Retinal pigment epithelial cell (primary cell): ENCODE results near the gene CTNNA2.

Experiments used
- DNase-seq: peaks from one replicate; pipeline ENCODE4 v3.0.0-alpha.2; 2010; ENCODE audit warnings: low read depth
- H3K4me3 ChIP-seq: 2 replicates; pipeline ENCODE4 v1.5.1; 2011; ENCODE audit warnings: mild to moderate bottlenecking, low read length, control low read depth, moderate library complexity
- CTCF ChIP-seq: conservative IDR thresholded peaks from 2 replicates; pipeline ENCODE4 v1.5.1; 2011; ENCODE audit warnings: low read depth, low read length, control low read depth, inconsistent platforms

The CTNNA2 gene

GRCh38 chr2:80113399-80113798 is 600.5 kb downstream of the CTNNA2 start:
- TF ChIP-seq CTCF, result no peak
- no peak overlapping the region for H3K4me3 ChIP-seq
- no peak for DNase-seq

GRCh38 chr2:80114812-80115211 is 602.0 kb downstream of the CTNNA2 start:
- TF ChIP-seq CTCF, result no peak
- no peak for DNase-seq
- no peak overlapping the region for H3K4me3 ChIP-seq

- DNase-seq, result no peak
- no peak overlapping the region for H3K4me3 ChIP-seq
- no peak for TF ChIP-seq CTCF
Observed at GRCh38 chr2:80117401-80117800, 604.5 kb downstream of the CTNNA2 start.

- H3K4me3 ChIP-seq, result no peak overlapping the region
- TF ChIP-seq CTCF, result no peak
- DNase-seq, result no peak
Observed at GRCh38 chr2:80120866-80121265, 608.0 kb downstream of the CTNNA2 start.

- H3K4me3 ChIP-seq, result no peak overlapping the region
- DNase-seq, result no peak
- no peak for TF ChIP-seq CTCF
Observed at GRCh38 chr2:80122675-80123074, 609.8 kb downstream of the CTNNA2 start.

GRCh38 chr2:80126596-80127189 is 613.8 kb downstream of the CTNNA2 start:
- no peak for TF ChIP-seq CTCF
- H3K4me3 ChIP-seq, result no peak overlapping the region
- peak; percentile 2 for DNase-seq

- no peak for TF ChIP-seq CTCF
- DNase-seq, result no peak
- H3K4me3 ChIP-seq, result no peak overlapping the region
Observed at GRCh38 chr2:80128080-80128479, 615.2 kb downstream of the CTNNA2 start.
